Keratinocyte (primary cell): ENCODE measurements around the gene PPEF1.

Source experiments
- EZH2 ChIP-seq: IDR thresholded peaks from one replicate; pipeline ENCODE4 v1.6.1; 2012; ENCODE audit warnings: inconsistent platforms, mild to moderate bottlenecking, low read length, moderate library complexity
- TF ChIP-seq, protein P1 (sequence below), 3 experiments: IDR thresholded peaks in 1 of 3; conservative IDR thresholded peaks in 1 of 3; optimal IDR thresholded peaks in 1 of 3; 2 replicates in 2 of 3; 3 replicates in 1 of 3; pipeline versions ENCODE3 to v1.5.1; 2011; ENCODE audit warnings: low read length in 3 of 3, mild to moderate bottlenecking in 3 of 3, moderate library complexity in 2 of 3, control low read depth in 1 of 3, inconsistent platforms in 1 of 3; ENCODE audit not compliant: insufficient read depth in 2 of 3; ENCODE audit errors: extremely low read depth in 1 of 3

DNA sequence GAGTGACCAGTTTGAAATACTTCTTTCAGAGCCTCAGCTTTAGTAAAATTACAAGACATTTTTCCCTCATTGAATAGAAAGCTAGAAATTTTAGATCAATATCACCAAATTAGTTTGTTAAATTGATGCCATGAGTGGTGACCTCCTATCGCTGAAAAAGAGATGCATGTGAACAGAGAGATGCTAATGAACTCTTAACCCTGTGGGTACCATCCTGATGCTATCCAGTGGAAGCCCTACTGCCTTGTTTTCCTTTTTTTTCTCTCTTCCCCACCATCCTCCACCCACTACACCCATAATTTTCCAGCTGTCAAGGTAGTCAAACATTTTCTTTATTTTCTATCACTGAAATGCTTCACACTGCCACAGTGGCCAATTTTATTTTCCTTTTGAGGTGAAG, 61.9 kb downstream of the PPEF1 start:
- TF ChIP-seq, protein P1, sequence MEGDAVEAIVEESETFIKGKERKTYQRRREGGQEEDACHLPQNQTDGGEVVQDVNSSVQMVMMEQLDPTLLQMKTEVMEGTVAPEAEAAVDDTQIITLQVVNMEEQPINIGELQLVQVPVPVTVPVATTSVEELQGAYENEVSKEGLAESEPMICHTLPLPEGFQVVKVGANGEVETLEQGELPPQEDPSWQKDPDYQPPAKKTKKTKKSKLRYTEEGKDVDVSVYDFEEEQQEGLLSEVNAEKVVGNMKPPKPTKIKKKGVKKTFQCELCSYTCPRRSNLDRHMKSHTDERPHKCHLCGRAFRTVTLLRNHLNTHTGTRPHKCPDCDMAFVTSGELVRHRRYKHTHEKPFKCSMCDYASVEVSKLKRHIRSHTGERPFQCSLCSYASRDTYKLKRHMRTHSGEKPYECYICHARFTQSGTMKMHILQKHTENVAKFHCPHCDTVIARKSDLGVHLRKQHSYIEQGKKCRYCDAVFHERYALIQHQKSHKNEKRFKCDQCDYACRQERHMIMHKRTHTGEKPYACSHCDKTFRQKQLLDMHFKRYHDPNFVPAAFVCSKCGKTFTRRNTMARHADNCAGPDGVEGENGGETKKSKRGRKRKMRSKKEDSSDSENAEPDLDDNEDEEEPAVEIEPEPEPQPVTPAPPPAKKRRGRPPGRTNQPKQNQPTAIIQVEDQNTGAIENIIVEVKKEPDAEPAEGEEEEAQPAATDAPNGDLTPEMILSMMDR (optimal IDR thresholded peaks at IDR 0.05 in 1 of 3, IDR thresholded peaks at IDR 0.05 in 1 of 3, conservative IDR thresholded peaks at IDR 0.05 in 1 of 3; ENCODE audit: extremely low read depth in 1 of 3, insufficient read depth in 2 of 3, low read length in 3 of 3) = no peak
- TF ChIP-seq EZH2 = no peak
